Left ventricle myocardium superior (tissue), 1 donor: ENCODE results near the gene CEP55. TPM values are rescaled to one million over a fixed set of nuclear protein-coding genes. Genes with fewer than 3 reads are reported as not detected.

Experiments
- ATAC-seq: fragments of 200-7000 bp; cut with Tn5 transposase; one replicate; pipeline ENCODE4 v1.9.1; 2020; ENCODE audit warnings: mild to moderate bottlenecking, moderate library complexity
- DNase-seq: peaks from one replicate; pipeline ENCODE4 v3.0.0-alpha.2; 2020
- intact Hi-C: fragments of 100-400 bp; cut with micrococcal nuclease; formaldehyde crosslinking; loops from one replicate; pipeline ENCODE4 v1.11.0; 2022
- long read RNA-seq: library from polyadenylated mRNA; unstranded; transcript quantifications from one replicate; pipeline ENCODE4 v2.0.0, GENCODE V29; 2021
- total RNA-seq: library from RNA; stranded (reverse); fragmentation: NEBNext Ultra II Directional; extraction: Animal tissue kit (Norgen Biotek cat#: 25700); gene quantifications from one replicate; pipeline ENCODE4 v1.2.1, GENCODE V29; 2021
- donor health status: DM: no; HTN: yes; CAD: no; lungs with severe emphysema.

The CEP55 gene
- 0.40 TPM for total RNA-seq
- long read RNA-seq, result 0 reads

DNA sequence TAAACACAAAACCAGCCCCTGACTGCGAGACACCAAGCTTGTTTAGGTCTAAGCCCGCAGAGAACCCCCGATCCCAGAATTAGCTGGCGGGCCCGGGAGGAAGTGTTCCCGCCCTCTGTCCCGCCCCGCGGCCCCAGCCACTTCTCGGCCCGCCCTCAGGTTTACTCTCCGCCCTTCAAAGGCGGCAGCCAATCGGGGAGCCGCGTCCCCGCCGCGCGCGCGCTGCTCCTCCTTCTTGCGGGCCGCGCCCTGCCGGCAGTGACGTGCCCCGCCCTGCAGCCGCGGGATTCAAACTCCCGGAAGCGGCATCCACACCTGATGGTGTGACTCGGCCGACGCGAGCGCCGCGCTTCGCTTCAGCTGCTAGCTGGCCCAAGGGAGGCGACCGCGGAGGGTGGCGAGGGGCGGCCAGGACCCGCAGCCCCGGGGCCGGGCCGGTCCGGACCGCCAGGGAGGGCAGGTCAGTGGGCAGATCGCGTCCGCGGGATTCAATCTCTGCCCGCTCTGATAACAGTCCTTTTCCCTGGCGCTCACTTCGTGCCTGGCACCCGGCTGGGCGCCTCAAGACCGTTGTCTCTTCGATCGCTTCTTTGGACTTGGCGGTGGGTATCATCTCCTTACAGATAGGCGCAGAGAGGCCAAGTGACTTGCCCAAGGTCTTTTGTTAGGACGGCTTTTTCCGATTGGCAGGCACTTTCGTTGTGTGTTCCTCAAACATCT is at the start of gene CEP55:
Gene CEP55 (plus strand): TSS at position 291 of the 720 bp plus-strand sequence. CDS start 3,440 bp downstream, outside the sequence.
- intact Hi-C loops, result no loop called here
- ATAC-seq (peak; percentile 100), DNase-seq (peak; percentile 97)

DNA sequence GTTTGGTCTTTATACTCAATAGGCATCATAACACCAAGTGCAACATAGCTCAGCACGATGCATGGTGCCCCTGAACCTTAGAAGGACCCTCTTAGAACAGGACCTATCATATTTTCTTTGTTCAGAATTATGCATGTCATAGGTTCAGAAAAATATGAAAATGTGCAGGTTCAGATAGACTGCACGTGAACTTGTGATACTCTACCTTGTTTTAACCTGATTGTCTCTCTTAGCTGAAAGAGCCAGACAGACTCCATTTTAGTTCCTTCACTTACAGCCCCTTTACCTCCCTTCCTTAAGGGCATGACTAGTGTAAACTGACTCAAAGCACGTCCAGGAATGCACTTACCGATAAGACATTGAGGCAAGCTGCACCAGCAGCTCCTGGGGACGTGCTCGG is 49.4 kb upstream of the CEP55 start:
- no peak for ATAC-seq
- DNase-seq, result no peak
- intact Hi-C loops, result no loop called here

DNA sequence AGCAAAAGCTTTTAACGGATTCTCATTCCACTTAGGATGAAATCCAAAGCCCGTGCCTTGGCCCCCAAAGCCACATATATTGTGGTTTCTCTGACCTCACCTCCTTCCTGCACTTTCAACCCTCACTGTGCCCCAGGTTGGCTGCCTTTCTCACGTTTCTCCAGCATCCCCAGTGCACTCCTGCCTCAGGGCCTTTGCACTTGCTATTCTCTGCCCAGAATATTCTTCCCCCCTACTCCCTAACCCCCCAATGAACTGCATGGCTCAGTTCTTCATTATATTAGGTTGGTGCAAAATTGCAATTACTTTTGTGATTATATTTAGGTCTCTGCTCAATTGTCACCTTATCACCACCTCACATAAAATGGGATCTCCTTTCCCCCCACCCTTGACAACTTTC is 48.4 kb upstream of the CEP55 start:
- ATAC-seq, result no peak
- no peak for DNase-seq
- intact Hi-C loops, result no loop called here

DNA sequence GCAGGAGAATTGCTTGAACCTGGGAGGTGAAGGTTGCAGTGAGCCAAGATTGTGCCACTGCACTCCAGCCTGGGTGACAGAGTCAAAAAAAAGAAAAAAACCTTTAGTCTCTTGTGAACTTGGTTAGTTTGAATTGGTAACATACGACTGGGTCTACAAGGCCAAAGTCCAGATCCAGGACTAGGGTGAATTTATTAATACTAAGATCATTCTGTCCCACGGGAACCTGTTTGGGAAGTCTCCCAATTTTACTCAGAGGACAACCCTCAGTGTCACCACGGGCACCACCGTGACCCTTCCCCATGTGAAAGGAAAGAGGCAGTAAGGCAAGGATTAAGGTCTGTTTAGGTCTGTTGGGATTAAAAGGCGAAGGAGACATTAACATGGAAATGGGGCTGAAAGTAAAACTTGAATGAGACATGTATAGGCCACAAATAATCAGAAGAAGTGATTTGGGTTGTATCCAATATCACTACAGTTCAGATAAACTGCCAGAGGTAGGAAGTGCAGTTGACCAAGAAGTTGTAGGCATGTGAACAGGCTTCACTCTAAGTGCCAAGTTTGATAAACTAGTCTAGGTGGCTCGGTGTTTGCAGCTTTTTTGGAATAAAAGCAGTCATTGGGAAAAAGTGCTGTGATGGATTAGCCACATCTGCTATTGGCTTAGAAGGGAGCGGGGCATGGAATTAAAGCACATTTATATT is 45.0 kb upstream of the CEP55 start:
- intact Hi-C loops, result no loop called here
- DNase-seq, result no peak
- no peak for ATAC-seq

DNA sequence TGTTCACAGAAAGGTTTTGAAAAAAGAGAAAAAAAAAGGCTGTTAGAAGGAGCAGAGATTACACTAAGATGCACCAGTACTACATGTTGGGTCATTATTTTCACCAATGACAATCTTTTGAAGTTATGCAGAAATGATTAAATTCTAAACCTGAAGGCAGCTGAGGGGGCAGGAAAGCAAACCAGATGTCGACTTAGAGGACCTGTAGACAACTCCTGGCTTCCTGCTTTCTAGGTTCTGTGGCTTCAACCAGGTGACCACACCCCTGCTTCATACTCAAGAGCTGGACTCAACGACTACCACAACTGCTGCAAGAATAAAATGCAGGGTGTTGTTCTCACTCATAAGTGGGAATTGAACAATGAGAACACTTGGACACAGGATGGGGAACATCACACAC is 44.3 kb upstream of the CEP55 start:
- ATAC-seq (no peak), DNase-seq (no peak)
- intact Hi-C loops, result no loop called here

DNA sequence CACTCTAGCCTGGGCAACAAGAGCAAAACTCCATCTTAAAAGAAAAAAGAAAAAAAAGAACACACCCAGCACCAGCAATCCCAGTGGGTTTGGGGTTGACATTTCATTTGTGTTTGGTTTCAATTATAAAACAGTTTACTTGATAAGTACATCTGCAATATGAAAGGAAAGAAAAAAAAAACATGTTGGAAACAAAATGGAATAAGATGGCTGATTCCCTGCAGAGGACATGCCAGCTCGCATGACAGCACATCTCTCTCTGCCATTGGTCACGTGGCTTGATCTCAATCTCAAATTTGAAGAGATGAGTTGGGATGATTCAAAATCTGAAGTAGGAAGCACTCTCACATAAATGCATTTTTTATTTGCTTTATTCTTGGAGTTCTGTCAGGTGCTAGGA is 42.3 kb upstream of the CEP55 start:
- intact Hi-C loops, result no loop called here
- no peak for ATAC-seq
- DNase-seq, result no peak

DNA sequence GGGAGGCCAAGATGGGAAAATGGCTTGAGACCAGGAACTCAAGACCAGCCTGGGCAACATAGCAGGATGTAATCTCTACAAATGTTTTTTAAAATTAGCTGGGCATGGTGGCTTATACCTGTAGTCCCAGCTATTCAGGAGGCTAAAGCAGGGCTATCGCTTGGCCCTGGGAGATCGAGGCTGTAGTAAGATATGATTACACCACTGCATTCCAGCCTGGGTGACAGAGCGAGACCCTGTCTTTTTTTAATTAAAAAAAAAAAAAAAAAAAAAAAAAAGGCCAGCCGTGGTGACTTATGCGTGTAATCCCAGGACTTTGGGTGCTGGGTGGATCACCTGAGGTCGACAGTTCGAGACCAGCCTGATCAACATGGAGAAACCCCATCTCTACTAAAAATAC is 41.7 kb upstream of the CEP55 start:
- intact Hi-C loops, result no loop called here
- ATAC-seq, result no peak
- DNase-seq, result no peak

DNA sequence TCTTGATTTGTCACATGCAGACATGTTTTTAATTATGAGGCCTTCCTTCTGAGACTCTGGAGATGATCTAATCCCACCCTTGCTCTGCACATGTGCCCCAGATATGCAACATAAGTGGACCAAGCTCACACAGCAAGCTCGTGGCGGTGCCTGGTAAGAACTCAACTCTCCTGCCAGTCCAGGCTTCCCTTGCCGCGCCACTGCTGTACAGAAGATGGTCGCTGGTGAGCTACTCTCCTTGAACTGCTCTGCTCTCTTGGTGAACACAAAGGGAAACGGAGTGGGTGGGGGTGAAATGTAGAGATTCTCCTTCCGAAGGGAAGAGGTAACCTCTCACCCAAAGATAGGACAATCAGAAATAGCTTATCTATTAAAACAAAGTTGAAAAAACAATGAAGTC is 39.9 kb upstream of the CEP55 start:
- DNase-seq (no peak), ATAC-seq (no peak)
- intact Hi-C loops, result no loop called here

DNA sequence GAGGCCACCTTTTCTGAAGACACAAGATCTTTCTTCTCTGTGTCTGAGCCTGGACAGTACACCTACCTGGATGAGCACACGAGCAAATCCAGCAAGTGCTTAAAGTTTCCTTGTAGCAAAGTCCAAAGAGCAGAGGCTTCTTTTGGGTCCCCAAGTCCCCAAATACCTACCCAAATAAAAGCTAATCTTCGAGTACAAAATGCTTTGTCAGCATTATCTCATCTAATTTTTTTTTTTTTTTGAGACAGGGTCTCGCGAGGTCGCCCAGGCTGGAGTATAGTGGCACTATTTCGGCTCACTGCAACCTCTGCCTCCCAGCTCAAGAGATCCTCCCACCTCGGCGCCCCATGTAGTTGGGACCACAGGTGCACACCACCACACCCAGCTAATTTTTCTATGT is 38.9 kb upstream of the CEP55 start:
- DNase-seq, result no peak
- intact Hi-C loops, result no loop called here

DNA sequence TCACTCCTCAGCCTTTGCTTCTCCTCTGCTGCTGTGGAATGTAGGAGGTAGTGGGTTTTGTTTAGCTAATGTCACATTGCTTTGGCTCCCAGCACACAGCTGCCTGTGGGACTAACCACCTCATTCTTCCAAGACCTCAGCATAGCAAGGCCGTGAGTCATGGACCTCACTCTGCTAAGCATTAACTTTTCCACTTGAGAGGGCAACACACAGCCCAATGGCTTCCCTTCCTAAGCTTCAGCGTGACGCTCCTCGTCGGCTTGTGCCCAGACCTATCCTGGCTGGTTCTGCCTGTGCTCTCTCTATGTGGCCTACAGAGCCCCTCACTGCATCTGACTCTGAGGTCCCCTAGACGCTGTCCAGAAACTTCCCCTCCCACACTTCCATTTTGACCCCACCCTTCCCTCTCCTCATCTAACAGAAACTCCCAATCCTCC is 37.6 kb upstream of the CEP55 start:
- DNase-seq (peak; percentile 42), ATAC-seq (peak; percentile 87)
- intact Hi-C loops, result no loop called here

More for the DNA sequence above, 38.9 kb upstream of the CEP55 start:
- ATAC-seq, result no peak

DNA sequence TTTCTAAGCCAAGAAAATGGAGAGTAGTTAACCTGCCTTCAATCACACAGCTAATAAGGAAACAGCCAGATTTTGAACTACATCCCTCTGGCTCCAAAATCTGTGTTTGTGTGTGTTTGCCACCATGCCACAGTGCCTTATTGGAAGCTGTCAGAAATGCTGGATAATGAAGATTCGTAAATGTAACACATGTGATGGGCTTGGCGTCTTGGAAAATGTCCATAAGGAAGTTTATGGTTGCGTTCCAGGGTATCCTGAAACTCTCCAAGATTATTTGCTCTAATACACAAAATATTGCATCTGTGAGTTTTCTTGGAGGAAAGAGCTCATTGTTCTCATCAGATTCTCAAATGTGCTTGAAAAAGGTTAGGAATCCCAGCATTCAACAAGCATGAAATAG is 36.9 kb upstream of the CEP55 start:
- no peak for ATAC-seq
- no peak for DNase-seq
- intact Hi-C loops, result no loop called here

DNA sequence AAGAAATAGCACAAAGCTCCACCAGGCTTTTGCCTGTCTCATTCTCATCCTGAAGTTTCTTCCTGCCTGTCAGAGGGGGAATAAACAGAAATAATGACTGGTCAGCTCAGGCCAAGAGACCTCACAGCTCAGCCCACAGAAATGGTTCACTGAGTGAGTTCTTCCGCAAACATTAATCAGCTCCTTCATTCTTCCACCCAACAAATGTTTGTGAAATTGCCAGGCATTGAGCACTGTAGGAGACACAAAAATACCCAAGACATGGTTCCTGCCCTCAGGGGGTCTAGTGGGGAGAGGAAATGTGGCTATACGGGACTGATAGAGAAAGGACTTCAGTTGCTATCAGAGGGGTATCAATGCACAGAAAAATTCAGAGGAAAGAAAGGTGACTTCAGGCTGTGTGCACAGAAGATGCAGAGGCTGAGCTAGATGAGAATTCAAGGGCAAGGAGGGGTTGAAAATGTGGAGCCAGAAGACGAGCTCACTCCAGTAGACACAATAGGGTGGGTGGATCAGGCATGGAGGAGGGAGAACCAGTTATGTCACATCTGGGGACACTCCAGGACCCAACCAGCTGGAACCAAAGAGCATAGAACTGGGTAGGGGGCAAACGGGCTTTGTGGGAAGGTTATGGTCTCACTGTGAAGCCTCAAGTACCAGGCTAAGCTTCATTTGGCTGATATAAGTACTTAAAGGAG is 35.2 kb upstream of the CEP55 start:
- ATAC-seq, result no peak
- no peak for DNase-seq
- intact Hi-C loops, result no loop called here

DNA sequence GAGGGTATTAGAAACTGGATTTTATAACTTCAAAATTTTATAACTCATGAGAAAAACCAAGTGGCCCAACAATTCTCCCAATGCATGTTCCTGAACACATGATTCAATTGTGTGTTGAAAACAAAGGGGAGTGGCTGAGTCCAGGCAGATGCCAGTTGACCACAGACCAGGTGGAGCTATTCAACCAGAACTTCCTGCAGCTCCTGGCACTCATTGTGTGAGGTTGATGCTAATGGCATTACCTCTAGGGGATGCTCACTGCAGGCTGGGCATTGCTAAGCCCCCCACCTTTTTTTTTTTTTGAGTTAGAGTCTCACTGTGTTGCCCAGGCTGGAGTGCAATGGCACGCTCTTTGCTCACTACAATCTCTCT is 34.6 kb upstream of the CEP55 start:
- no peak for ATAC-seq
- intact Hi-C loops, result no loop called here
- no peak for DNase-seq

DNA sequence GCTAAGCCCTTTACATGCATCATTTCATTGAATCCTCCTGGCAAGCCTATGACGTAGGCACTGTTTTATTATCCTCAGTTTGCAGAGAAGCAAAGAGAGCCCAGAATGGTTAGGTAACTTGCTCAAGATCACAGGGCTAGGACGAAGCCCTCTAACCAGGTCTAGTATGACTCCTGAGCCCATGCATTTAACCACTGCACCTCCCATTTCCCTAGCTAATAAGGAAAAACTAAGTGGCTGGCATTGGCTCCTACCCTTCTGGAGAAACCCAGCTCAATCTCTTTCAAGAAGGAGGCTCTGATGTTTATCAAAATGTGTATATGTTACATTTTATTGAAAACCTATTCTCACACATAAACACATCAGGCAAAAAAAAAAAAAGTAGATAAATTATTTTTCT is 34.0 kb upstream of the CEP55 start:
- intact Hi-C loops, result no loop called here
- no peak for DNase-seq
- ATAC-seq, result no peak

DNA sequence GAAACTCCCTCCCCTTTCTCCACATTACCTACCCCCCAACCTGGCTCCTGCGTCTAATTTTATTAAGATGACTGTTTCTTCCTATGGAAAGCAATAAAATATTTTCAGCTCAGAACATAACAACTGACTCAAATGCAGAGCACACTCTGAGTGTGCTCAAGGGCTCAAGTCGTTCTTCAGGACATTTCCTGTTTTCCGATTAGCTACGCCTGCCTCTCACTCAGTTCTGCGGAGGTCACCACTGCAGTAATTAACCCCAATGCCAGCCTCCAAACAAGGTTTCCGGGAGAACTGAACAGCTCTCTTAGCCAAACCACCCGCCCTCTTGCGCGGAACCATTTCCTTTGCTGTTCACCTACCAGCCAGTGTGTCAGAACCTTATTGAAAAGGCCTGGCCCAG is 33.5 kb upstream of the CEP55 start:
- ATAC-seq, result no peak
- DNase-seq, result no peak
- intact Hi-C loops, result no loop called here

DNA sequence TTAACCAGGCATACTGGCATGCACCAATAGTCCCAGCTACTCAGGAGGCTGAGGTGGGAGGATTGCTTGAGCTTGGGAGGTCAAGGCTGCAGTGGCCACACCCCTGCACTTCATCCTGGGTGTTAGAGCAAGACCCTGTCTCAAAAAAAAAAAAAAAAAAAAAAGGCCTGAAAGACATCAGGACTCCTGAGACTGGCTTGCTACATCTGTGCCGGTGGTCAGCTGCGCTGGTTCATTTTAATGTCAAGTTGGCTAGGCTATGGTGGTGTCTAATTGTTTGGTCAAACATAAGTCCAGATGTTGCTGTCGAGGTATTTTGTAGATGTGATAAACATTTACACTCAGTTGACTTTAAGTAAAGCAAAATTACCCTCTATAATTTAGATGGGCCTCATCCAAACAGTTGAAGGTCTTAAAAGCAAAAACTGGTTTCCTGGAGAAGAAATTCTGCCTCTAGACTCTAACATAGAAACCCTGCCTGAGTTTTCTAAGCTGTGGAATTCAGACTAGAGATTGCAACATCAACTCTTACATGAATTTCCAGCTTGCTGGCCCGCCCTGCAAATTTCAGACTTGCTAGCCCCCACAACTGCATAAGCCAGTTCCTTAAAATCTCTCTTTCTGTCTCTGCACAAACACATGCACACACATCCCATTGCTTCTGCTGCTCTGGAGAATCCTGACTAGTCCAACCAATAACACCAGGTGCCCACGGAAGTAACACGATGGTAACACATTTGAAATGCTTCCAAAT is 32.5 kb upstream of the CEP55 start:
- ATAC-seq, result peak; percentile 25
- peak; percentile 57 for DNase-seq
- intact Hi-C loops, result no loop called here

DNA sequence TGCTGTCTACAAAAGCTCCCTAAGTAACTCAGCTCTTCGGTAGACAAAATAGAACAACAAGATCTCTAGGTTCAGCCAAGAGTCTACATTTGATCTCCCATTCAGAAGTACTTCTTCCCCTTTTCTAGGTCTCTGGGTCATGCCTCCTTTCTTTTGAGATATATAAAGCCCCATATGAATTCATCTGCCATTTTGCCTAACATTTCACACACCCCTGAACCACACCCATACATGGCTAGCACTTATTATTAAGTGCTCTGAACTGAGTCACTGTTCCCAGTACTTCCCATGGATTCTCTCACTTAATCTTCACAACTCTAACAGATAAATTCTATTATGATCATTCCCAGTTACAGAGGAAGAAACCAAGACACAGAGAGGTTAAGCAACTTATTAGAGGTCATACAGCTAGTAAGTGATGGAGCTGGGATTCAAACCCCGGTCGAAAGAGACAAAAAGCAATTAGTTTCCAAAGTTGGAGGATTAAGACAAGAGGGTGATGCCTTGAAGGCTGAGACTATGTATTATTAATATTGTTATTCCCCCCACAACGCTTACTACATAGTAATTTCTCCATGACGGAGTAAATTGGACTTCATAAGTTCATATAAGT is 31.5 kb upstream of the CEP55 start:
- DNase-seq, result no peak
- intact Hi-C loops, result no loop called here
- ATAC-seq, result no peak

DNA sequence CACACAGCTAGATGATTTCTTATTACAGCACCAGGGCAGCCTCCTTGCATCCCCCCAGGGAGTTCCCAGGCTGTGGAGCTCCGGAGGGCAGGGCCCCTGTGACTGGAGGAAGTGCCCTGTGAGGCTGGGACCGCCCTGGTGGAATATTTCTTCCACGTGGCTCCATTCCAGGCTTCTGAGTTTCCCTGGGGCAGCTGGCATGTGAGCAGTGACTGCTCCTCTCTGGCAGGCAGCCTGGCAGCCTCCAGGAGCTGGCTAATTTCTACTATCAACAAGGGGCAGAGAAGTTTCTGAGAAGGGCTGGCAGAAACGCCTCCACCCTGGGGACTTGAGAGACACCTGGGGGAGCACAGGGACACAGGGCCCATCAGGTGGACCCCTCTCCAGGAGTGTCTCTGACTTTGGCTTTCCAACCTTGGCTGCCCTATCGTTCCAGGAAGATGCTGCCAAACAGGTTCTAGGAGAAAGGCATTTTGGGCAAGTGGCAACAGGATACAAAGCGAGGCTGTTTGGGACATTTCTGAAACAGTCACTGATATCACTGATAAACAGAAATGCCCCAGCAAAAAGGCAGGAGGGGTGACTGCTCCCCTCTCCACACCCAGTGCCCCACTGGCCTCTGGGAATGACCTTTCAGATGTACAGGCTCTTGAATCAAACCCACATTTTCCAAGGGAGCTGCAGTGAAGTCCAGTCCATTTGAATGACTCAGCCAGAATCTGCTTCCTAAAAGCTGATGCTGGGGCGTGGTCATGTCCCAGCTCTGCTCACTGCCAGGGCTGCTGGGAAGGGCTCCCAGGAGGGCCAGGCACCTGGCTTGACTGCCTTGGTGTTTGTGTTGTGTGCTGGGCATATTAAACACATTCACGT is 30.4 kb upstream of the CEP55 start:
- ATAC-seq (peak; percentile 82), DNase-seq (peak; percentile 84)
- intact Hi-C loops, result no loop called here
